ENCODE measurements around the gene TMEM259. TPM values are rescaled to one million over a fixed set of nuclear protein-coding genes. Genes with fewer than 3 reads are reported as not detected.

TMEM259 gene
- total and polyA plus RNA-seq, 9 of the 15 experiments (the other 6 are each of a cell fraction or from before 2014, with no cell fraction given) = 0.52 to 231 (median 63.6) TPM

DNA sequence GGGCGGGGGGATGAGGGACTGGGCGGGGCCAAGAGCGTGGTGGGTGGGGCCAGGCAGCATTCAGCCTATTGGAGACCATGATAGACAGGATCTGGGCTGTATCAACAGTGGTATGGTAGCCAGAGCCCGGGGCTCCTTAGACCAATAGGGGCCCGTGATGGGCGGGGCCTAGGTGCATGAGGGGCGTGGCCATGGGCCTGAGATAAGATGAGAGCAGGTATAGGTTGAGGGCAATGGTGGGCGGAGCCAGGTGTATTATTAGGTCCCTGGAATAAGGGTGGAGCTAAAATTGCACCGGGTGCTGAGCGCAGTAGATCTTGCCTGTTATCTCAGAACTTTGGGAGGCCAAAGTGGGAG, 24.3 kb upstream of the TMEM259 start (continued):
- TF ChIP-seq ZNF274 (IDR thresholded peaks at IDR 0.05; ENCODE audit: borderline replicate concordance, low read depth, low read length) = no peak
- no peak for TF ChIP-seq RBFOX2 (IDR thresholded peaks at IDR 0.05; ENCODE audit: low read depth, low read length)
- no peak for TF ChIP-seq L3MBTL2 (IDR thresholded peaks at IDR 0.05)
- no peak for TF ChIP-seq RHOXF2B (CRISPR knock-in tag; conservative IDR thresholded peaks at IDR 0.05)
- no peak for TF ChIP-seq JUNB (CRISPR knock-in tag; conservative IDR thresholded peaks at IDR 0.05)
- TF ChIP-seq, protein P1, sequence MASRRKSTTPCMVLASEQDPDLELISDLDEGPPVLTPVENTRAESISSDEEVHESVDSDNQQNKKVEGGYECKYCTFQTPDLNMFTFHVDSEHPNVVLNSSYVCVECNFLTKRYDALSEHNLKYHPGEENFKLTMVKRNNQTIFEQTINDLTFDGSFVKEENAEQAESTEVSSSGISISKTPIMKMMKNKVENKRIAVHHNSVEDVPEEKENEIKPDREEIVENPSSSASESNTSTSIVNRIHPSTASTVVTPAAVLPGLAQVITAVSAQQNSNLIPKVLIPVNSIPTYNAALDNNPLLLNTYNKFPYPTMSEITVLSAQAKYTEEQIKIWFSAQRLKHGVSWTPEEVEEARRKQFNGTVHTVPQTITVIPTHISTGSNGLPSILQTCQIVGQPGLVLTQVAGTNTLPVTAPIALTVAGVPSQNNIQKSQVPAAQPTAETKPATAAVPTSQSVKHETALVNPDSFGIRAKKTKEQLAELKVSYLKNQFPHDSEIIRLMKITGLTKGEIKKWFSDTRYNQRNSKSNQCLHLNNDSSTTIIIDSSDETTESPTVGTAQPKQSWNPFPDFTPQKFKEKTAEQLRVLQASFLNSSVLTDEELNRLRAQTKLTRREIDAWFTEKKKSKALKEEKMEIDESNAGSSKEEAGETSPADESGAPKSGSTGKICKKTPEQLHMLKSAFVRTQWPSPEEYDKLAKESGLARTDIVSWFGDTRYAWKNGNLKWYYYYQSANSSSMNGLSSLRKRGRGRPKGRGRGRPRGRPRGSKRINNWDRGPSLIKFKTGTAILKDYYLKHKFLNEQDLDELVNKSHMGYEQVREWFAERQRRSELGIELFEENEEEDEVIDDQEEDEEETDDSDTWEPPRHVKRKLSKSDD (conservative IDR thresholded peaks at IDR 0.05; ENCODE audit: low read length) = no peak
- TF ChIP-seq, protein P2, sequence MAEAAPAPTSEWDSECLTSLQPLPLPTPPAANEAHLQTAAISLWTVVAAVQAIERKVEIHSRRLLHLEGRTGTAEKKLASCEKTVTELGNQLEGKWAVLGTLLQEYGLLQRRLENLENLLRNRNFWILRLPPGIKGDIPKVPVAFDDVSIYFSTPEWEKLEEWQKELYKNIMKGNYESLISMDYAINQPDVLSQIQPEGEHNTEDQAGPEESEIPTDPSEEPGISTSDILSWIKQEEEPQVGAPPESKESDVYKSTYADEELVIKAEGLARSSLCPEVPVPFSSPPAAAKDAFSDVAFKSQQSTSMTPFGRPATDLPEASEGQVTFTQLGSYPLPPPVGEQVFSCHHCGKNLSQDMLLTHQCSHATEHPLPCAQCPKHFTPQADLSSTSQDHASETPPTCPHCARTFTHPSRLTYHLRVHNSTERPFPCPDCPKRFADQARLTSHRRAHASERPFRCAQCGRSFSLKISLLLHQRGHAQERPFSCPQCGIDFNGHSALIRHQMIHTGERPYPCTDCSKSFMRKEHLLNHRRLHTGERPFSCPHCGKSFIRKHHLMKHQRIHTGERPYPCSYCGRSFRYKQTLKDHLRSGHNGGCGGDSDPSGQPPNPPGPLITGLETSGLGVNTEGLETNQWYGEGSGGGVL (CRISPR knock-in tag; IDR thresholded peaks at IDR 0.05) = no peak
- TF ChIP-seq RCOR1 (IDR thresholded peaks at IDR 0.05; ENCODE audit: borderline replicate concordance in 1 of 2, low read depth in 2 of 2, low read length in 2 of 2) = peak in 1 of 2 experiments; percentile 37; a peak in 1 of 4 replicates
- TF ChIP-seq, protein P3, sequence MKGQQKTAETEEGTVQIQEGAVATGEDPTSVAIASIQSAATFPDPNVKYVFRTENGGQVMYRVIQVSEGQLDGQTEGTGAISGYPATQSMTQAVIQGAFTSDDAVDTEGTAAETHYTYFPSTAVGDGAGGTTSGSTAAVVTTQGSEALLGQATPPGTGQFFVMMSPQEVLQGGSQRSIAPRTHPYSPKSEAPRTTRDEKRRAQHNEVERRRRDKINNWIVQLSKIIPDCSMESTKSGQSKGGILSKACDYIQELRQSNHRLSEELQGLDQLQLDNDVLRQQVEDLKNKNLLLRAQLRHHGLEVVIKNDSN (CRISPR knock-in tag; IDR thresholded peaks at IDR 0.05) = no peak
- TF ChIP-seq ZKSCAN8 (CRISPR knock-in tag; IDR thresholded peaks at IDR 0.05) = no peak
- no peak for TF ChIP-seq ZNF699 (CRISPR knock-in tag; IDR thresholded peaks at IDR 0.05; ENCODE audit: insufficient replicate concordance)
- TF ChIP-seq, protein P4, sequence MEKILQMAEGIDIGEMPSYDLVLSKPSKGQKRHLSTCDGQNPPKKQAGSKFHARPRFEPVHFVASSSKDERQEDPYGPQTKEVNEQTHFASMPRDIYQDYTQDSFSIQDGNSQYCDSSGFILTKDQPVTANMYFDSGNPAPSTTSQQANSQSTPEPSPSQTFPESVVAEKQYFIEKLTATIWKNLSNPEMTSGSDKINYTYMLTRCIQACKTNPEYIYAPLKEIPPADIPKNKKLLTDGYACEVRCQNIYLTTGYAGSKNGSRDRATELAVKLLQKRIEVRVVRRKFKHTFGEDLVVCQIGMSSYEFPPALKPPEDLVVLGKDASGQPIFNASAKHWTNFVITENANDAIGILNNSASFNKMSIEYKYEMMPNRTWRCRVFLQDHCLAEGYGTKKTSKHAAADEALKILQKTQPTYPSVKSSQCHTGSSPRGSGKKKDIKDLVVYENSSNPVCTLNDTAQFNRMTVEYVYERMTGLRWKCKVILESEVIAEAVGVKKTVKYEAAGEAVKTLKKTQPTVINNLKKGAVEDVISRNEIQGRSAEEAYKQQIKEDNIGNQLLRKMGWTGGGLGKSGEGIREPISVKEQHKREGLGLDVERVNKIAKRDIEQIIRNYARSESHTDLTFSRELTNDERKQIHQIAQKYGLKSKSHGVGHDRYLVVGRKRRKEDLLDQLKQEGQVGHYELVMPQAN (IDR thresholded peaks at IDR 0.05; ENCODE audit: borderline replicate concordance) = no peak
- TF ChIP-seq RB1 (IDR thresholded peaks at IDR 0.05; ENCODE audit: low read depth) = no peak
- no peak for TF ChIP-seq ASH1L (IDR thresholded peaks at IDR 0.05; ENCODE audit: borderline replicate concordance, low read depth, partially characterized antibody)
- TF ChIP-seq TEAD2 (tag; IDR thresholded peaks at IDR 0.05) = no peak
- TF ChIP-seq ZNF174 (CRISPR knock-in tag; IDR thresholded peaks at IDR 0.05) = no peak
- no peak for TF ChIP-seq ATF7 (IDR thresholded peaks at IDR 0.05)
- TF ChIP-seq MEIS2 (IDR thresholded peaks at IDR 0.05; ENCODE audit: partially characterized antibody) = peak; percentile 47
- TF ChIP-seq, protein P5, sequence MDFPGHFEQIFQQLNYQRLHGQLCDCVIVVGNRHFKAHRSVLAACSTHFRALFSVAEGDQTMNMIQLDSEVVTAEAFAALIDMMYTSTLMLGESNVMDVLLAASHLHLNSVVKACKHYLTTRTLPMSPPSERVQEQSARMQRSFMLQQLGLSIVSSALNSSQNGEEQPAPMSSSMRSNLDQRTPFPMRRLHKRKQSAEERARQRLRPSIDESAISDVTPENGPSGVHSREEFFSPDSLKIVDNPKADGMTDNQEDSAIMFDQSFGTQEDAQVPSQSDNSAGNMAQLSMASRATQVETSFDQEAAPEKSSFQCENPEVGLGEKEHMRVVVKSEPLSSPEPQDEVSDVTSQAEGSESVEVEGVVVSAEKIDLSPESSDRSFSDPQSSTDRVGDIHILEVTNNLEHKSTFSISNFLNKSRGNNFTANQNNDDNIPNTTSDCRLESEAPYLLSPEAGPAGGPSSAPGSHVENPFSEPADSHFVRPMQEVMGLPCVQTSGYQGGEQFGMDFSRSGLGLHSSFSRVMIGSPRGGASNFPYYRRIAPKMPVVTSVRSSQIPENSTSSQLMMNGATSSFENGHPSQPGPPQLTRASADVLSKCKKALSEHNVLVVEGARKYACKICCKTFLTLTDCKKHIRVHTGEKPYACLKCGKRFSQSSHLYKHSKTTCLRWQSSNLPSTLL (IDR thresholded peaks at IDR 0.05) = no peak
- TF ChIP-seq HMG20A (CRISPR knock-in tag; conservative IDR thresholded peaks at IDR 0.05) = no peak
